Cardiac fibroblast (primary cell): ENCODE data around the gene MROH7.

ENCODE experiments used
- DNase-seq, 2 donors: peaks; one replicate each; pipeline versions ENCODE4 v3.0.0 to v3.0.0-alpha.2; 2010; ENCODE audit warnings: low read depth in 2 of 2
- H3K4me3 ChIP-seq, 2 donors: replicated peaks in 1 of 2; 1 replicate in 1 of 2; 2 replicates in 1 of 2; pipeline ENCODE4 v1.5.1; 2011; ENCODE audit warnings: low read depth in 2 of 2, low read length in 2 of 2, mild to moderate bottlenecking in 2 of 2, moderate library complexity in 1 of 2
- TF ChIP-seq, protein P1 (sequence below): IDR thresholded peaks from one replicate; pipeline ENCODE4 v1.5.1; 2011; ENCODE audit warnings: low read depth, mild to moderate bottlenecking, low read length, inconsistent platforms

MROH7 gene

GRCh38 chr1:54696262-54696661 lies 54.7 kb downstream of the MROH7 start:
- DNase-seq: no peak
- TF ChIP-seq, protein P1, sequence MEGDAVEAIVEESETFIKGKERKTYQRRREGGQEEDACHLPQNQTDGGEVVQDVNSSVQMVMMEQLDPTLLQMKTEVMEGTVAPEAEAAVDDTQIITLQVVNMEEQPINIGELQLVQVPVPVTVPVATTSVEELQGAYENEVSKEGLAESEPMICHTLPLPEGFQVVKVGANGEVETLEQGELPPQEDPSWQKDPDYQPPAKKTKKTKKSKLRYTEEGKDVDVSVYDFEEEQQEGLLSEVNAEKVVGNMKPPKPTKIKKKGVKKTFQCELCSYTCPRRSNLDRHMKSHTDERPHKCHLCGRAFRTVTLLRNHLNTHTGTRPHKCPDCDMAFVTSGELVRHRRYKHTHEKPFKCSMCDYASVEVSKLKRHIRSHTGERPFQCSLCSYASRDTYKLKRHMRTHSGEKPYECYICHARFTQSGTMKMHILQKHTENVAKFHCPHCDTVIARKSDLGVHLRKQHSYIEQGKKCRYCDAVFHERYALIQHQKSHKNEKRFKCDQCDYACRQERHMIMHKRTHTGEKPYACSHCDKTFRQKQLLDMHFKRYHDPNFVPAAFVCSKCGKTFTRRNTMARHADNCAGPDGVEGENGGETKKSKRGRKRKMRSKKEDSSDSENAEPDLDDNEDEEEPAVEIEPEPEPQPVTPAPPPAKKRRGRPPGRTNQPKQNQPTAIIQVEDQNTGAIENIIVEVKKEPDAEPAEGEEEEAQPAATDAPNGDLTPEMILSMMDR: no peak
- no peak overlapping the region for H3K4me3 ChIP-seq

DNA sequence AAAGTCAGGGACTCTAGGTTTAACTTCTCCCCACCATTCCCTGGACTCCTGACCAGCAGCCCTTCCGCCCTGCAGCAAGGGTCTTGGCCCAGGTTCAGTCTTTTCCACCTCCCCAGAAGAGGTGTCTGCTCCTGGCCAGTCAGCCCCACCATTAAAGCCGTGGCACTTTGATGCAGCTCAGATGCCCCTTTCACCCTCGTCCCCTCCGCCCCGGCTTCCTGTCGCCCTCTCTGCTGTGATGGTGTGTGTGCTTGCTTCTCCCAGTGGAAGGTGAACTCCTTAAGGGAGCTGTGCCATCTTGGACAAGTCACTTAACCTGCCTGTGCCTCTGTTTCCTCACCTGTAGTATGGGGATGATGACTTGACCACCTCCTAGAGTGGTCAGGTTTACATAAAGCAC lies 56.3 kb downstream of the MROH7 start:
- no peak overlapping the region for H3K4me3 ChIP-seq
- TF ChIP-seq, protein P1: no peak
- DNase-seq: no peak

GRCh38 chr1:54698346-54698745 lies 56.8 kb downstream of the MROH7 start:
- TF ChIP-seq, protein P1: no peak
- DNase-seq: no peak
- no peak overlapping the region for H3K4me3 ChIP-seq

- no peak overlapping the region for H3K4me3 ChIP-seq
- TF ChIP-seq, protein P1: no peak
- no peak for DNase-seq
Observed at GRCh38 chr1:54699936-54700525, 58.4 kb downstream of the MROH7 start.

DNA sequence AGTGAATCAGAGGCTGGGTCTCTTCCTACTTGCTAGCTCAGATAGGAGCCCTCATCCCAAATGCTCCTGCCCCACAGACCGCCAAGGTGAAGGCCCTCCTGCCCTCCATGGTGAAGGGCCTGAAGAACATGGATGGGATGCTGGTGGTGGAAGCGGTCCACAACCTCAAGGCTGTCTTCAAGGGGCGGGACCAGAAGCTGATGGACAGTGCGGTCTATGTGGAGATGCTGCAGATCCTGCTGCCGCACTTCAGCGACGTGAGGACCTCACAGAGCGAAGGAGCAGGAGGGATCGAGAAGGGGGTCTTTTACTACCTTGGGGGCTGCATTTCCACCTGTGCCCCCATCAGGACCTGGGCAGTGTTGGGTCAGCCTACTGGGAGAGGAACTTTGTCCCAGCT lies 59.5 kb downstream of the MROH7 start:
- no peak overlapping the region for H3K4me3 ChIP-seq
- TF ChIP-seq, protein P1: no peak
- no peak for DNase-seq

DNA sequence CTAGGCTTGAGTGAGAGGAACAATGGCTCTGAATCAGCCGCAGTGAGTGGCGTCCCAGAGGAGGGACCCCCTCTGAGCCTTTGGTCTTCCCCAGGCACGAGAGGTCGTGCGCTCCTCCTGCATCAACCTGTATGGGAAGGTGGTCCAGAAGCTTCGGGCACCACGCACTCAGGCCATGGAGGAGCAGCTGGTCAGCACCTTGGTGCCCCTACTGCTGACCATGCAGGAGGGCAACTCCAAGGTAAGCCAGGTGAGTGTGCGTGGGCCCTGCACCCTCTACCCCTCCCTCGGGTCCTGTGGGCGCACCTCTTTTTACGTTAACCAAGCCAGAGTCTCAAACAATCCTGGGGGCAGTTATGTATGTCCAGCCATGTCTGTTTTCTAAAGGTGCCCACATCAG lies 60.4 kb downstream of the MROH7 start:
- DNase-seq: no peak
- TF ChIP-seq, protein P1: no peak
- no peak overlapping the region for H3K4me3 ChIP-seq

GRCh38 chr1:54703471-54703870 lies 61.9 kb downstream of the MROH7 start:
- DNase-seq: no peak
- TF ChIP-seq, protein P1: no peak
- H3K4me3 ChIP-seq: no peak overlapping the region
